HepG2 (cell line): Measurements from ENCODE around the gene TBC1D5. TPM values are rescaled to one million over a fixed set of nuclear protein-coding genes. Genes with fewer than 3 reads are reported as not detected.

ENCODE experiments used
- ATF7-NPFF ChIP-seq: sonication (generic); formaldehyde crosslinking; IDR thresholded peaks from 2 replicates; pipeline ENCODE4 v1.8.1; 2023; ENCODE audit warnings: mild to moderate bottlenecking, low read depth, missing genetic modification reagents, moderate library complexity
- ZFP36L2 ChIP-seq: sonication (generic); formaldehyde crosslinking; IDR thresholded peaks from 2 replicates; pipeline ENCODE4 v1.4.0; 2020; ENCODE audit warnings: missing genetic modification reagents
- ZNF253 ChIP-seq: sonication (generic); formaldehyde crosslinking; IDR thresholded peaks from 2 replicates; pipeline ENCODE4 v1.8.0; 2022; ENCODE audit warnings: mild to moderate bottlenecking, missing genetic modification reagents, borderline replicate concordance
- polyA plus RNA-seq, 8 experiments: library from polyadenylated mRNA; depleted of rRNA in 3 of 8; stranded (reverse) in 7 of 8; unstranded in 1 of 8; fragments of >200 nt; fragmentation: Illumina TruSeq in 4 of 8; extraction: Trizol in 4 of 8; gene quantifications; 2 replicates each; pipeline versions ENCODE4 v1.2.1 to v1.2.3, GENCODE V29; 2011 to 2016; ENCODE audit warnings: low read depth in 4 of 8, missing spikeins in 1 of 8, mixed read lengths in 1 of 8; ENCODE audit not compliant: insufficient read depth in 1 of 8
- total RNA-seq, 5 experiments: library from RNA; depleted of rRNA; stranded (reverse); fragments of >200 nt; fragmentation: Illumina TruSeq; extraction: Trizol; gene quantifications; 2 replicates each; pipeline ENCODE4 v1.2.3, GENCODE V29; 2016; ENCODE audit warnings: low read depth in 1 of 5
- TF ChIP-seq, protein P1 (sequence below): sonication (generic); formaldehyde crosslinking; IDR thresholded peaks from 2 replicates; pipeline ENCODE4 v1.4.0; 2020; ENCODE audit warnings: missing genetic modification reagents, borderline replicate concordance
- TF ChIP-seq, protein P2 (sequence below): sonication (generic); formaldehyde crosslinking; IDR thresholded peaks from 2 replicates; pipeline ENCODE4 v1.8.1; 2022; ENCODE audit warnings: mild to moderate bottlenecking, missing genetic modification reagents
- TF ChIP-seq, protein P3 (sequence below): sonication (generic); formaldehyde crosslinking; IDR thresholded peaks from 2 replicates; pipeline ENCODE4 v1.5.1; 2020; ENCODE audit warnings: missing genetic modification reagents, mild to moderate bottlenecking, borderline replicate concordance
- TF ChIP-seq, protein P4 (sequence below): fragments of 450-650 bp; IDR thresholded peaks from 2 replicates; pipeline ENCODE4 v1.6.1; 2016
- TF ChIP-seq, protein P5 (sequence below): sonication (generic); formaldehyde crosslinking; IDR thresholded peaks from 2 replicates; pipeline ENCODE4 v1.4.0; 2020; ENCODE audit warnings: missing genetic modification reagents, borderline replicate concordance

TBC1D5 gene
- total and polyA plus RNA-seq, 2 of the 13 experiments (the other 11 are each of a cell fraction or from before 2014, with no cell fraction given): 19.2 to 33.3 TPM

DNA sequence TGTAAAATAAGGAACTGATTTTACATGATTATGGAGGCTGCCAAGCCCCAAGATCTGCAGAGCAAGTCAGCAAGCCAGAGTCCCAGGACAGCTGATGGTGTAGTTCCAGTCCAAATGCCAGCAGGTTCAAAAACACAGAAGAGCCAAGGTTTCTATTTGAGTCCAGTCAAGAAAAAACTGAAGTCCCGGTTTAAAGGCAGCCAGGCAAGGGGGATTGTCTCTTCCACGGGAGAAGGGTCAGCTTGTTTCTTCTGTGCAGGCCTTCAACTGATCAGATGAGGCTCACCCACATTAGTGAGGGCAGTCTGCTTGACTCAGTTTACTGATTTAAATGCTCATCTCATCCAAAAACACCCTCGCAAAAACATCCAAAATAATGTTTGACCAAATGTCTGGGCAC lies 611.5 kb downstream of the TBC1D5 start (continued):
- no peak for TF ChIP-seq ATF7-NPFF (CRISPR knock-in tag)
- TF ChIP-seq ZFP36L2 (CRISPR knock-in tag): no peak
- TF ChIP-seq, protein P1, sequence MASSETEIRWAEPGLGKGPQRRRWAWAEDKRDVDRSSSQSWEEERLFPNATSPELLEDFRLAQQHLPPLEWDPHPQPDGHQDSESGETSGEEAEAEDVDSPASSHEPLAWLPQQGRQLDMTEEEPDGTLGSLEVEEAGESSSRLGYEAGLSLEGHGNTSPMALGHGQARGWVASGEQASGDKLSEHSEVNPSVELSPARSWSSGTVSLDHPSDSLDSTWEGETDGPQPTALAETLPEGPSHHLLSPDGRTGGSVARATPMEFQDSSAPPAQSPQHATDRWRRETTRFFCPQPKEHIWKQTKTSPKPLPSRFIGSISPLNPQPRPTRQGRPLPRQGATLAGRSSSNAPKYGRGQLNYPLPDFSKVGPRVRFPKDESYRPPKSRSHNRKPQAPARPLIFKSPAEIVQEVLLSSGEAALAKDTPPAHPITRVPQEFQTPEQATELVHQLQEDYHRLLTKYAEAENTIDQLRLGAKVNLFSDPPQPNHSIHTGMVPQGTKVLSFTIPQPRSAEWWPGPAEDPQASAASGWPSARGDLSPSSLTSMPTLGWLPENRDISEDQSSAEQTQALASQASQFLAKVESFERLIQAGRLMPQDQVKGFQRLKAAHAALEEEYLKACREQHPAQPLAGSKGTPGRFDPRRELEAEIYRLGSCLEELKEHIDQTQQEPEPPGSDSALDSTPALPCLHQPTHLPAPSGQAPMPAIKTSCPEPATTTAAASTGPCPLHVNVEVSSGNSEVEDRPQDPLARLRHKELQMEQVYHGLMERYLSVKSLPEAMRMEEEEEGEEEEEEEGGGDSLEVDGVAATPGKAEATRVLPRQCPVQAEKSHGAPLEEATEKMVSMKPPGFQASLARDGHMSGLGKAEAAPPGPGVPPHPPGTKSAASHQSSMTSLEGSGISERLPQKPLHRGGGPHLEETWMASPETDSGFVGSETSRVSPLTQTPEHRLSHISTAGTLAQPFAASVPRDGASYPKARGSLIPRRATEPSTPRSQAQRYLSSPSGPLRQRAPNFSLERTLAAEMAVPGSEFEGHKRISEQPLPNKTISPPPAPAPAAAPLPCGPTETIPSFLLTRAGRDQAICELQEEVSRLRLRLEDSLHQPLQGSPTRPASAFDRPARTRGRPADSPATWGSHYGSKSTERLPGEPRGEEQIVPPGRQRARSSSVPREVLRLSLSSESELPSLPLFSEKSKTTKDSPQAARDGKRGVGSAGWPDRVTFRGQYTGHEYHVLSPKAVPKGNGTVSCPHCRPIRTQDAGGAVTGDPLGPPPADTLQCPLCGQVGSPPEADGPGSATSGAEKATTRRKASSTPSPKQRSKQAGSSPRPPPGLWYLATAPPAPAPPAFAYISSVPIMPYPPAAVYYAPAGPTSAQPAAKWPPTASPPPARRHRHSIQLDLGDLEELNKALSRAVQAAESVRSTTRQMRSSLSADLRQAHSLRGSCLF: no peak
- TF ChIP-seq, protein P2, sequence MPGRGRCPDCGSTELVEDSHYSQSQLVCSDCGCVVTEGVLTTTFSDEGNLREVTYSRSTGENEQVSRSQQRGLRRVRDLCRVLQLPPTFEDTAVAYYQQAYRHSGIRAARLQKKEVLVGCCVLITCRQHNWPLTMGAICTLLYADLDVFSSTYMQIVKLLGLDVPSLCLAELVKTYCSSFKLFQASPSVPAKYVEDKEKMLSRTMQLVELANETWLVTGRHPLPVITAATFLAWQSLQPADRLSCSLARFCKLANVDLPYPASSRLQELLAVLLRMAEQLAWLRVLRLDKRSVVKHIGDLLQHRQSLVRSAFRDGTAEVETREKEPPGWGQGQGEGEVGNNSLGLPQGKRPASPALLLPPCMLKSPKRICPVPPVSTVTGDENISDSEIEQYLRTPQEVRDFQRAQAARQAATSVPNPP (CRISPR knock-in tag): no peak
- TF ChIP-seq, protein P3, sequence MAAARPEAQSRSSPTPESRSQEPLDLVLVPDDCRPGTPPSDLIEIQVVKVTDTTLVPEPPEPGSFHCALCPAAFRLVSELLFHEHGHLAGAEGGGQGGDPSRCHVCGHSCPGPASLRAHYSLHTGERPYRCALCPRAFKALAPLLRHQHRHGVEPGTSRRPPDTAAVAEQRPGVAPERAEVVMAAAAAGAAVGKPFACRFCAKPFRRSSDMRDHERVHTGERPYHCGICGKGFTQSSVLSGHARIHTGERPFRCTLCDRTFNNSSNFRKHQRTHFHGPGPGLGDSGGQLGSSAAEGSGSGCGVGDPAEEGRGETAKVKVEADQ (CRISPR knock-in tag): no peak
- TF ChIP-seq, protein P4, sequence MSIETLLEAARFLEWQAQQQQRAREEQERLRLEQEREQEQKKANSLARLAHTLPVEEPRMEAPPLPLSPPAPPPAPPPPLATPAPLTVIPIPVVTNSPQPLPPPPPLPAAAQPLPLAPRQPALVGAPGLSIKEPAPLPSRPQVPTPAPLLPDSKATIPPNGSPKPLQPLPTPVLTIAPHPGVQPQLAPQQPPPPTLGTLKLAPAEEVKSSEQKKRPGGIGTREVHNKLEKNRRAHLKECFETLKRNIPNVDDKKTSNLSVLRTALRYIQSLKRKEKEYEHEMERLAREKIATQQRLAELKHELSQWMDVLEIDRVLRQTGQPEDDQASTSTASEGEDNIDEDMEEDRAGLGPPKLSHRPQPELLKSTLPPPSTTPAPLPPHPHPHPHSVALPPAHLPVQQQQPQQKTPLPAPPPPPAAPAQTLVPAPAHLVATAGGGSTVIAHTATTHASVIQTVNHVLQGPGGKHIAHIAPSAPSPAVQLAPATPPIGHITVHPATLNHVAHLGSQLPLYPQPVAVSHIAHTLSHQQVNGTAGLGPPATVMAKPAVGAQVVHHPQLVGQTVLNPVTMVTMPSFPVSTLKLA: no peak
- TF ChIP-seq ZNF253 (CRISPR knock-in tag): no peak
- TF ChIP-seq, protein P5, sequence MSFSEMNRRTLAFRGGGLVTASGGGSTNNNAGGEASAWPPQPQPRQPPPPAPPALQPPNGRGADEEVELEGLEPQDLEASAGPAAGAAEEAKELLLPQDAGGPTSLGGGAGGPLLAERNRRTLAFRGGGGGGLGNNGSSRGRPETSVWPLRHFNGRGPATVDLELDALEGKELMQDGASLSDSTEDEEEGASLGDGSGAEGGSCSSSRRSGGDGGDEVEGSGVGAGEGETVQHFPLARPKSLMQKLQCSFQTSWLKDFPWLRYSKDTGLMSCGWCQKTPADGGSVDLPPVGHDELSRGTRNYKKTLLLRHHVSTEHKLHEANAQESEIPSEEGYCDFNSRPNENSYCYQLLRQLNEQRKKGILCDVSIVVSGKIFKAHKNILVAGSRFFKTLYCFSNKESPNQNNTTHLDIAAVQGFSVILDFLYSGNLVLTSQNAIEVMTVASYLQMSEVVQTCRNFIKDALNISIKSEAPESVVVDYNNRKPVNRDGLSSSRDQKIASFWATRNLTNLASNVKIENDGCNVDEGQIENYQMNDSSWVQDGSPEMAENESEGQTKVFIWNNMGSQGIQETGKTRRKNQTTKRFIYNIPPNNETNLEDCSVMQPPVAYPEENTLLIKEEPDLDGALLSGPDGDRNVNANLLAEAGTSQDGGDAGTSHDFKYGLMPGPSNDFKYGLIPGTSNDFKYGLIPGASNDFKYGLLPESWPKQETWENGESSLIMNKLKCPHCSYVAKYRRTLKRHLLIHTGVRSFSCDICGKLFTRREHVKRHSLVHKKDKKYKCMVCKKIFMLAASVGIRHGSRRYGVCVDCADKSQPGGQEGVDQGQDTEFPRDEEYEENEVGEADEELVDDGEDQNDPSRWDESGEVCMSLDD (CRISPR knock-in tag): no peak
